Transverse colon (tissue), 4 donors: ENCODE results near the gene KLHL25. TPM values are rescaled to one million over a fixed set of nuclear protein-coding genes. Genes with fewer than 3 reads are reported as not detected.

Source experiments
- DNase-seq: peaks from one replicate; pipeline ENCODE4 v3.0.0-alpha.2; 2019
- H3K27ac ChIP-seq, 4 donors: fragments of 200-600 bp; sonication (generic); 2 replicates each; pipeline ENCODE4 v1.5.1; 2016 to 2018; ENCODE audit warnings: inconsistent platforms in 4 of 4
- H3K27me3 ChIP-seq: fragments of 200-600 bp; sonication (generic); 2 replicates; pipeline ENCODE4 v1.5.1; 2017; ENCODE audit warnings: inconsistent platforms
- H3K36me3 ChIP-seq, 4 donors: fragments of 200-600 bp; sonication (generic); 2 replicates each; pipeline ENCODE4 v1.5.1; 2017 to 2019; ENCODE audit warnings: inconsistent platforms in 4 of 4
- H3K4me1 ChIP-seq, 4 donors: fragments of 200-600 bp; sonication (generic); 2 replicates each; pipeline ENCODE4 v1.5.1; 2017 to 2020; ENCODE audit warnings: inconsistent platforms in 4 of 4
- H3K4me3 ChIP-seq, 4 donors: fragments of 200-600 bp; sonication (generic); 1 replicate in 1 of 4; 2 replicates in 3 of 4; pipeline versions ENCODE4 v1.5.1 to v1.6.1; 2017 to 2019; ENCODE audit warnings: inconsistent platforms in 4 of 4
- H3K9me3 ChIP-seq, 2 donors: fragments of 200-600 bp; sonication (generic); 2 replicates each; pipeline ENCODE4 v1.5.1; 2017 to 2019; ENCODE audit warnings: inconsistent platforms in 2 of 2
- CTCF ChIP-seq, 5 experiments: fragments of 200-600 bp in 3 of 5; fragments of 450-650 bp in 2 of 5; sonication (generic) in 3 of 5; IDR thresholded peaks; 1 replicate in 2 of 5; 2 replicates in 3 of 5; pipeline ENCODE4 v1.5.1; 2016 to 2017; ENCODE audit warnings: antibody characterized with exemption in 5 of 5, inconsistent platforms in 3 of 5, mild to moderate bottlenecking in 2 of 5, moderate library complexity in 1 of 5
- EP300 ChIP-seq: sonication (generic); formaldehyde crosslinking; IDR thresholded peaks from one replicate; pipeline ENCODE4 v1.6.1; 2017; ENCODE audit warnings: antibody characterized with exemption, low read depth
- POLR2A ChIP-seq: fragments of 450-650 bp; IDR thresholded peaks from one replicate; pipeline ENCODE4 v1.6.1; 2016; ENCODE audit warnings: antibody characterized with exemption, mild to moderate bottlenecking, moderate library complexity
- POLR2AphosphoS5 ChIP-seq, 3 donors: sonication (generic); formaldehyde crosslinking; IDR thresholded peaks; one replicate each; pipeline ENCODE4 v1.6.1; 2016; ENCODE audit warnings: antibody characterized with exemption in 3 of 3
- WGBS, 2 donors: methylation state at CpG; one replicate each; pipeline ENCODE4 v1.1.5; 2018; ENCODE audit warnings: low coverage in 1 of 2; 5-methylcytosine and 5-hydroxymethylcytosine counted together
- in situ Hi-C, 4 donors: fragments of 200-750 bp; cut with MboI; loops; one replicate each; pipeline versions ENCODE4 v1.15.0 to v1.15.1; 2017; ENCODE audit warnings: low sequenced_read_pairs in 3 of 4, low pct_ligation_motif_present in 1 of 4, low pct_unique_long_range_greater_than_20kb in 1 of 4
- intact Hi-C: fragments of 100-400 bp; cut with DNase I; formaldehyde crosslinking; loops from one replicate; pipeline ENCODE4 v1.15.1; 2023; ENCODE audit warnings: low total_unique reads
- small RNA-seq, 4 donors: library from RNA; depleted of rRNA; stranded (forward); fragments of <200 nt; gene quantifications; one replicate each; pipeline ENCODE3, GENCODE V24; 2016
- total RNA-seq, 4 donors: library from RNA; depleted of rRNA; stranded (reverse); fragments of >200 nt; gene quantifications; one replicate each; pipeline ENCODE4 v1.1.0, GENCODE V29; 2016

The KLHL25 gene
- total RNA-seq, 4 donors from 2014 or later: 10.1 to 36.0 (median 10.8) TPM

GRCh38 chr15:85716261-85716660 is 78.5 kb downstream of the KLHL25 start:
- WGBS, 2 donors: 67% methylated on average over 3 of the region's 3 CpGs; no CpG with 5 or more reads in 1 of the 2 donors
- no peak for DNase-seq
- Histone ChIP-seq H3K36me3 (peaks cover 0 to 78% (median 34%) of the 10 kb centered on the region in 4 donors), H3K4me3 (no peak overlapping the region), H3K27me3 (no peaks in the 10 kb centered on the region), H3K4me1 (no peaks in the 10 kb centered on the region), H3K9me3 (no peaks in the 10 kb centered on the region), H3K27ac (no peak overlapping the region)
- in situ Hi-C loops (loop anchor here in 1 of 4 donors (25.0 kb wide), 1 partner anchor 429 kb away; no protein-coding TSS in a partner anchor), intact Hi-C loops (no loop called here)
- no peak for TF ChIP-seq CTCF (IDR thresholded peaks at IDR 0.05)
- TF ChIP-seq POLR2A: no peak
- TF ChIP-seq EP300: no peak
- no peak for TF ChIP-seq POLR2AphosphoS5 (IDR thresholded peaks at IDR 0.05)

GRCh38 chr15:85711580-85712192 is 83.0 kb downstream of the KLHL25 start:
- 75 to 91% methylated on average over 3 to 7 of the region's 7 CpGs for WGBS, 2 donors

GRCh38 chr15:85710340-85710842 is 84.3 kb downstream of the KLHL25 start:
- Histone ChIP-seq H3K27me3 (no peaks in the 10 kb centered on the region), H3K36me3 (peaks cover 0 to 42% (median 18%) of the 10 kb centered on the region in 4 donors), H3K27ac (no peak overlapping the region), H3K9me3 (no peaks in the 10 kb centered on the region), H3K4me3 (no peak overlapping the region), H3K4me1 (peaks cover 7 to 33% (median 28%) of the 10 kb centered on the region in 4 donors)
- WGBS, 2 donors: 72 to 86% methylated on average over 3 to 7 of the region's 7 CpGs
- no peak for TF ChIP-seq EP300
- no peak for TF ChIP-seq POLR2A
- no peak for TF ChIP-seq POLR2AphosphoS5 (IDR thresholded peaks at IDR 0.05)
- TF ChIP-seq CTCF (IDR thresholded peaks at IDR 0.05): no peak
- DNase-seq: no peak
- intact Hi-C loops (no loop called here), in situ Hi-C loops (loop anchor here in 1 of 4 donors (25.0 kb wide), 1 partner anchor 423 kb away; no protein-coding TSS in a partner anchor)

More at GRCh38 chr15:85711580-85712192, 83.0 kb downstream of the KLHL25 start:
- H3K36me3 ChIP-seq: peaks cover 0 to 53% (median 24%) of the 10 kb centered on the region in 4 donors
- H3K4me3 ChIP-seq: no peak overlapping the region
- TF ChIP-seq POLR2A: no peak
- TF ChIP-seq POLR2AphosphoS5 (IDR thresholded peaks at IDR 0.05): no peak
- TF ChIP-seq EP300: no peak
- no peak for TF ChIP-seq CTCF (IDR thresholded peaks at IDR 0.05)
- H3K4me1 ChIP-seq: peaks cover 1 to 21% (median 20%) of the 10 kb centered on the region in 4 donors
- no peak overlapping the region for H3K27ac ChIP-seq
- H3K9me3 ChIP-seq: no peaks in the 10 kb centered on the region
- in situ Hi-C loops (loop anchor here in 1 of 4 donors (25.0 kb wide), 1 partner anchor 424 kb away; no protein-coding TSS in a partner anchor), intact Hi-C loops (no loop called here)
- H3K27me3 ChIP-seq: no peaks in the 10 kb centered on the region
- no peak for DNase-seq

Small RNAs within 50 kb of the gene (small RNA-seq; reads per million reads assigned to genes)
- gene AC021739.1: 0 reads per million in 4 donors
- 0.24 to 1.1 (median 0.70) reads per million in 4 donors for gene MIR1276
- 0 reads per million in 4 donors for gene MIR548AP
- 0 reads per million in 4 donors for gene RNU6-231P
